Smooth muscle cell (in vitro differentiated cells): Measurements from ENCODE around the gene WDR53. TPM values are rescaled to one million over a fixed set of nuclear protein-coding genes. Genes with fewer than 3 reads are reported as not detected.
"Not testable (repeated sequence)": the region's sequence is repeated elsewhere in the genome, so short reads cannot be mapped to it uniquely, and the experiment has no call there.

Experiments
- DNase-seq: peaks from one replicate; lab custom pipeline; 2025; ENCODE audit not compliant: unreplicated experiment; lab: John Stamatoyannopoulos, UW
- H2AFZ ChIP-seq: fragments of 200-600 bp; sonication (generic); 2 replicates; pipeline ENCODE4 v1.6.0; 2016; ENCODE audit warnings: antibody characterized with exemption, low read depth, mild to moderate bottlenecking
- H3F3A ChIP-seq: fragments of 200-600 bp; sonication (generic); 2 replicates; pipeline ENCODE4 v1.6.0; 2017; ENCODE audit warnings: antibody characterized with exemption, low read depth
- H3K27ac ChIP-seq: fragments of 200-600 bp; sonication (generic); 2 replicates; pipeline ENCODE4 v1.5.1; 2016; ENCODE audit warnings: low read depth, mild to moderate bottlenecking
- H3K27me3 ChIP-seq: fragments of 200-600 bp; sonication (generic); 2 replicates; pipeline ENCODE4 v1.6.1; 2016; ENCODE audit warnings: low read depth, mild to moderate bottlenecking
- H3K36me3 ChIP-seq: fragments of 200-600 bp; sonication (generic); 2 replicates; pipeline ENCODE4 v1.5.1; 2016; ENCODE audit warnings: low read depth
- H3K4me1 ChIP-seq: fragments of 200-600 bp; sonication (generic); 2 replicates; pipeline ENCODE4 v1.5.1; 2016; ENCODE audit warnings: low read depth
- H3K4me2 ChIP-seq: fragments of 200-600 bp; sonication (generic); 2 replicates; pipeline ENCODE4 v1.6.0; 2016; ENCODE audit warnings: mild to moderate bottlenecking
- H3K4me3 ChIP-seq: fragments of 200-600 bp; sonication (generic); 2 replicates; pipeline ENCODE4 v1.5.1; 2016; ENCODE audit warnings: mild to moderate bottlenecking
- H3K79me2 ChIP-seq: fragments of 200-600 bp; sonication (generic); 2 replicates; pipeline ENCODE4 v1.6.0; 2016; ENCODE audit warnings: low read depth, mild to moderate bottlenecking
- H3K9ac ChIP-seq: fragments of 200-600 bp; sonication (generic); 2 replicates; pipeline ENCODE4 v1.6.0; 2016; ENCODE audit warnings: low read depth
- H3K9me3 ChIP-seq: fragments of 200-600 bp; sonication (generic); replicated peaks from 2 replicates; pipeline ENCODE4 v1.5.1; 2016; ENCODE audit warnings: low read depth
- H4K20me1 ChIP-seq: fragments of 200-600 bp; sonication (generic); 2 replicates; pipeline ENCODE4 v1.6.0; 2016; ENCODE audit warnings: low read depth
- WGBS: methylation state at CpG from one replicate; pipeline ENCODE4 v1.1.7; 2016; ENCODE audit warnings: low lambda C conversion rate; 5-methylcytosine and 5-hydroxymethylcytosine counted together
- polyA plus RNA-seq: library from polyadenylated mRNA; unstranded; fragments of >200 nt; fragmentation: Nextera tagmentation; extraction: Ambion mirVana; gene quantifications from 2 replicates; pipeline ENCODE4 v1.2.1, GENCODE V29; 2016
- total RNA-seq: library from RNA; depleted of rRNA; stranded (reverse); fragments of >200 nt; gene quantifications from 2 replicates; pipeline ENCODE4 v1.2.3, GENCODE V29; 2014
- TF ChIP-seq, protein P1 (sequence below): fragments of 200-600 bp; sonication (generic); IDR thresholded peaks from 2 replicates; pipeline ENCODE4 v1.5.1; 2017; ENCODE audit warnings: borderline replicate concordance, mild to moderate bottlenecking, antibody characterized with exemption; ENCODE audit not compliant: insufficient read depth, poor library complexity, severe bottlenecking

The WDR53 gene
- total and polyA plus RNA-seq, 2 experiments from 2014 or later = 7.9 to 11.5 TPM

GRCh38 chr3:196596355-196596754, 28.0 kb upstream of the WDR53 start:
- Histone ChIP-seq H3K4me2 (peak overlapping the region; percentile 17), H3K4me3 (no peak overlapping the region), H3K27me3 (no peaks in the 10 kb centered on the region), H3K9ac (no peak overlapping the region), H3F3A (no peaks in the 10 kb centered on the region), H4K20me1 (no peaks in the 10 kb centered on the region), H3K36me3 (no peaks in the 10 kb centered on the region), H3K4me1 (no peaks in the 10 kb centered on the region), H3K27ac (no peak overlapping the region), H3K9me3 (no peaks in the 10 kb centered on the region), H2AFZ (peak overlapping the region; percentile 72), H3K79me2 (no peaks in the 10 kb centered on the region)
- no peak for DNase-seq
- TF ChIP-seq, protein P1, sequence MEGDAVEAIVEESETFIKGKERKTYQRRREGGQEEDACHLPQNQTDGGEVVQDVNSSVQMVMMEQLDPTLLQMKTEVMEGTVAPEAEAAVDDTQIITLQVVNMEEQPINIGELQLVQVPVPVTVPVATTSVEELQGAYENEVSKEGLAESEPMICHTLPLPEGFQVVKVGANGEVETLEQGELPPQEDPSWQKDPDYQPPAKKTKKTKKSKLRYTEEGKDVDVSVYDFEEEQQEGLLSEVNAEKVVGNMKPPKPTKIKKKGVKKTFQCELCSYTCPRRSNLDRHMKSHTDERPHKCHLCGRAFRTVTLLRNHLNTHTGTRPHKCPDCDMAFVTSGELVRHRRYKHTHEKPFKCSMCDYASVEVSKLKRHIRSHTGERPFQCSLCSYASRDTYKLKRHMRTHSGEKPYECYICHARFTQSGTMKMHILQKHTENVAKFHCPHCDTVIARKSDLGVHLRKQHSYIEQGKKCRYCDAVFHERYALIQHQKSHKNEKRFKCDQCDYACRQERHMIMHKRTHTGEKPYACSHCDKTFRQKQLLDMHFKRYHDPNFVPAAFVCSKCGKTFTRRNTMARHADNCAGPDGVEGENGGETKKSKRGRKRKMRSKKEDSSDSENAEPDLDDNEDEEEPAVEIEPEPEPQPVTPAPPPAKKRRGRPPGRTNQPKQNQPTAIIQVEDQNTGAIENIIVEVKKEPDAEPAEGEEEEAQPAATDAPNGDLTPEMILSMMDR = no peak
- 53% methylated on average over 5 of the region's 5 CpGs for WGBS

- Histone ChIP-seq H3K79me2 (no peaks in the 10 kb centered on the region), H3K9me3 (no peaks in the 10 kb centered on the region), H3K4me2 (no peak overlapping the region), H3K27ac (no peak overlapping the region), H3K27me3 (no peaks in the 10 kb centered on the region), H3F3A (no peaks in the 10 kb centered on the region), H3K4me1 (no peaks in the 10 kb centered on the region), H3K9ac (no peak overlapping the region), H3K36me3 (no peaks in the 10 kb centered on the region), H4K20me1 (no peaks in the 10 kb centered on the region), H3K4me3 (no peak overlapping the region), H2AFZ (no peak overlapping the region)
- 84% methylated on average over 5 of the region's 5 CpGs for WGBS
- TF ChIP-seq, protein P1 = no peak
- DNase-seq = no peak
Observed at GRCh38 chr3:196590279-196590678, 21.9 kb upstream of the WDR53 start.

DNA sequence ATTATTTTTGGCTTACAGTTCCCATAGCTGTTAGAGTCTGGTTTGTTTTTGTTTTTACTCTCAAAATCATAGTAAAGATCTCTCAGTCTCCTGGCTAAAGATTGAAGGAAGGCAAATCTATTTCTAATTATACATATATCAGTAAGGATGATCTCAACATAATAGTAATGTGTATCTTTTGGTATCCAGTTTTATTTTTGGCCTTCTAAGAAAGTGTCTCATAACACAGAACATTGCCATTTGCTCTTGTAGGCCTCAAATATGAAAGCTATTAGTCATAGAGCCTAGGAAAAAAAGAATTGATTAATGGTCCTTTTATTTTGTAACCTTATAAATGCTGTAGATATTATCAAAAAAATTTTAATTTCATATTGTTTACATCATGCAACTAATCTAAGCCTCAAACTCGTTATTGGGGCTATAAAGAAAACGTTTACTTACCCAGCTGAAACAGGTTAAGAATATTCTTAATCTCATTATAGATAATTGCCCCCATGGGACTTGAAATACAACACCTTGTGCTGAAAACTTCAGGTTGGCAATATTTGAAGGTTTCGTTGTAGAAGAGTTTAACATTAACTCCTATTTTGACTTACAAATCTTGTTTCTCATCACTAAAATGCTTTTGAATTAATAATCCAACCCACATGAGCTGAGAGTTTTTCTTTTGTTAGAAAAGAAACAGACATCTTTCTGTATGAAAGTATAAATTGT, 16.8 kb upstream of the WDR53 start:
- no peak overlapping the region for H3K4me3 ChIP-seq
- WGBS = 93% methylated on average over 3 of the region's 3 CpGs
- H3F3A ChIP-seq = no peaks in the 10 kb centered on the region
- H3K27ac ChIP-seq = no peak overlapping the region
- TF ChIP-seq, protein P1 = no peak
- no peaks in the 10 kb centered on the region for H3K9me3 ChIP-seq
- H3K4me2 ChIP-seq = no peak overlapping the region
- no peak overlapping the region for H2AFZ ChIP-seq
- peaks cover 4% of the 10 kb centered on the region for H3K79me2 ChIP-seq
- no peaks in the 10 kb centered on the region for H4K20me1 ChIP-seq
- peaks cover 11% of the 10 kb centered on the region for H3K36me3 ChIP-seq
- no peaks in the 10 kb centered on the region for H3K4me1 ChIP-seq
- no peaks in the 10 kb centered on the region for H3K27me3 ChIP-seq
- H3K9ac ChIP-seq = no peak overlapping the region
- no peak for DNase-seq

DNA sequence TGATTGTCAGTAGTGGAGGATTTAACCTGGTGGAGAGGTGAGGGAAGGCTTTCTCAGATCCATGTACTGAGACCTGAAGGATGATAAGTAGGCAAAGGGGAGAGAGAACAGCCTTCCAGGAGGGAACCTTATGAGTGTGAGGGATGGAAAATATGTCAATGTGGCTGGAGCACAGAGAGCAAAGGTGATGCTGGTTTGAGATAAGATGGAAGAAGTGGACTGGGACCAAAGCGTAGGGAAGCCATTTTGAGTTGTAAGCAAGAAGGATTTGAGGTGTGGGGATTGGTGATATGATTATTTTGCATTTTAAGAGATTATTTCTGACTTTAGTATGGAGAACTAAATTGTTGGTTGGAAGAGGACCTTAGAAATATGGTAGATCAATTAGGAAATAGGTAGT, 4.0 kb upstream of the WDR53 start:
- Histone ChIP-seq H2AFZ (no peak overlapping the region), H3K27me3 (no peaks in the 10 kb centered on the region), H3K4me2 (no peak overlapping the region), H3K27ac (no peak overlapping the region), H3F3A (no peaks in the 10 kb centered on the region), H3K4me3 (no peak overlapping the region), H4K20me1 (peaks cover 38% of the 10 kb centered on the region), H3K36me3 (no peaks in the 10 kb centered on the region), H3K9ac (no peak overlapping the region), H3K79me2 (peaks cover 85% of the 10 kb centered on the region), H3K9me3 (no peaks in the 10 kb centered on the region), H3K4me1 (peaks cover 10% of the 10 kb centered on the region)
- 38% methylated on average over 1 of the region's 1 CpG for WGBS
- TF ChIP-seq, protein P1 = no peak
- DNase-seq = no peak

- not testable (repeated sequence) for H2AFZ ChIP-seq, H3K36me3 ChIP-seq, H3K9me3 ChIP-seq, H3K4me2 ChIP-seq, H3K9ac ChIP-seq, DNase-seq, H3K27ac ChIP-seq, H3F3A ChIP-seq, H3K27me3 ChIP-seq, H3K4me3 ChIP-seq
- Histone ChIP-seq H4K20me1 (peaks cover 27% of the 10 kb centered on the region), H3K79me2 (peaks cover 68% of the 10 kb centered on the region), H3K4me1 (peaks cover 11% of the 10 kb centered on the region)
- 94% methylated on average over 13 of the region's 13 CpGs for WGBS
Observed at GRCh38 chr3:196570332-196570731, 2.0 kb upstream of the WDR53 start.
